ENCODE data around the gene LRP6. TPM values are rescaled to one million over a fixed set of nuclear protein-coding genes. Genes with fewer than 3 reads are reported as not detected.
A peak's percentile ranks its signal among the peaks of the same experiment; 100 is the strongest.

The LRP6 gene
- total RNA-seq, 1 experiment from 2014 or later = 62.4 TPM

- no peak overlapping the region for H3K4me2 ChIP-seq (ENCODE audit: insufficient read depth, insufficient read length, low read length)
- H3K9me3 Mint-ChIP-seq = no peaks in the 10 kb centered on the region
- H3K18ac ChIP-seq (ENCODE audit: insufficient read length, low read depth, low read length) = no peak overlapping the region
- H3K4me1 ChIP-seq (ENCODE audit: insufficient read depth, low read length) = no peaks in the 10 kb centered on the region
- peak overlapping the region in 1 of 3 experiments; percentile 10; a peak in 1 of 7 replicates for H3K27ac Mint-ChIP-seq
- no peak overlapping the region for H4K91ac ChIP-seq (ENCODE audit: insufficient read length, low read depth, low read length)
- H2BK20ac ChIP-seq (ENCODE audit: low read depth, low read length, poor library complexity, severe bottlenecking) = no peak overlapping the region
- no peak overlapping the region for H2BK15ac ChIP-seq (ENCODE audit: low read depth, low read length)
- no peak overlapping the region for H2BK120ac ChIP-seq (ENCODE audit: low read depth, low read length, poor library complexity, severe bottlenecking)
- no peak overlapping the region for H3K4me3 Mint-ChIP-seq
- H3K4ac ChIP-seq (ENCODE audit: low read depth, low read length) = no peak overlapping the region
- no peak overlapping the region for H3K56ac ChIP-seq (ENCODE audit: insufficient read length, low read depth, low read length)
- no peak overlapping the region for H2BK5ac ChIP-seq (ENCODE audit: insufficient read length, low read length)
- H2AFZ ChIP-seq (ENCODE audit: low read length) = no peak overlapping the region
- H3K23me2 ChIP-seq (ENCODE audit: insufficient read length, low read depth, low read length, poor library complexity, severe bottlenecking) = no peaks in the 10 kb centered on the region
- no peaks in the 10 kb centered on the region for H4K20me1 ChIP-seq (ENCODE audit: control insufficient read depth, insufficient read depth, insufficient read length)
- no peak overlapping the region for H3K14ac ChIP-seq (ENCODE audit: insufficient read depth, low read length)
- H3K9ac ChIP-seq (ENCODE audit: extremely low read depth, insufficient read length, low read length) = no peak overlapping the region
- peaks cover 13 to 61% (median 43%) of the 10 kb centered on the region in 3 experiments; a peak in 6 of 7 replicates for H3K36me3 Mint-ChIP-seq (ENCODE audit: insufficient read depth in 1 of 3, low read depth in 3 of 3)
- no peaks in the 10 kb centered on the region for H3K27me3 Mint-ChIP-seq (ENCODE audit: low read depth)
- no CpG with 5 or more reads among the region's 2 CpGs for WGBS (ENCODE audit: extremely low coverage, insufficient read length, low lambda C conversion rate)
- no peak overlapping the region for H3K27ac ChIP-seq (ENCODE audit: insufficient read length, low read depth, low read length)
- H3K23ac ChIP-seq (ENCODE audit: insufficient read length, low read depth, low read length) = no peak overlapping the region
- no peaks in the 10 kb centered on the region for H3K27me3 ChIP-seq (ENCODE audit: insufficient read depth, low read length)
- H3K79me2 ChIP-seq (ENCODE audit: insufficient read depth, low read length) = no peaks in the 10 kb centered on the region
- TF ChIP-seq, protein P1, sequence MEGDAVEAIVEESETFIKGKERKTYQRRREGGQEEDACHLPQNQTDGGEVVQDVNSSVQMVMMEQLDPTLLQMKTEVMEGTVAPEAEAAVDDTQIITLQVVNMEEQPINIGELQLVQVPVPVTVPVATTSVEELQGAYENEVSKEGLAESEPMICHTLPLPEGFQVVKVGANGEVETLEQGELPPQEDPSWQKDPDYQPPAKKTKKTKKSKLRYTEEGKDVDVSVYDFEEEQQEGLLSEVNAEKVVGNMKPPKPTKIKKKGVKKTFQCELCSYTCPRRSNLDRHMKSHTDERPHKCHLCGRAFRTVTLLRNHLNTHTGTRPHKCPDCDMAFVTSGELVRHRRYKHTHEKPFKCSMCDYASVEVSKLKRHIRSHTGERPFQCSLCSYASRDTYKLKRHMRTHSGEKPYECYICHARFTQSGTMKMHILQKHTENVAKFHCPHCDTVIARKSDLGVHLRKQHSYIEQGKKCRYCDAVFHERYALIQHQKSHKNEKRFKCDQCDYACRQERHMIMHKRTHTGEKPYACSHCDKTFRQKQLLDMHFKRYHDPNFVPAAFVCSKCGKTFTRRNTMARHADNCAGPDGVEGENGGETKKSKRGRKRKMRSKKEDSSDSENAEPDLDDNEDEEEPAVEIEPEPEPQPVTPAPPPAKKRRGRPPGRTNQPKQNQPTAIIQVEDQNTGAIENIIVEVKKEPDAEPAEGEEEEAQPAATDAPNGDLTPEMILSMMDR (conservative IDR thresholded peaks at IDR 0.05) = no peak
- no peak overlapping the region for H4K5ac ChIP-seq (ENCODE audit: insufficient read length, low read depth, low read length)
- no peak overlapping the region for H2AK5ac ChIP-seq (ENCODE audit: insufficient read length, low read length)
- no peaks in the 10 kb centered on the region for H3K79me1 ChIP-seq (ENCODE audit: insufficient read depth, low read depth, low read length, poor library complexity, severe bottlenecking)
- H3T11ph ChIP-seq (ENCODE audit: low read length) = no peak overlapping the region
- no peak overlapping the region for H4K8ac ChIP-seq (replicated peaks; ENCODE audit: insufficient read length, low read depth, low read length)
- no peaks in the 10 kb centered on the region for H3K9me3 ChIP-seq (ENCODE audit: control insufficient read depth, low read depth, low read length)
- no peak overlapping the region for H2BK12ac ChIP-seq (ENCODE audit: insufficient read length, low read depth, low read length)
- DNase-seq = no peak
- H3K4me1 Mint-ChIP-seq = no peaks in the 10 kb centered on the region
Observed at GRCh38 chr12:12156828-12157227, 110.0 kb downstream of the LRP6 start.
